T-helper 17 cell (primary cell): ENCODE data around the gene NUTM1. TPM values are rescaled to one million over a fixed set of nuclear protein-coding genes. Genes with fewer than 3 reads are reported as not detected.
A peak's percentile ranks its signal among the peaks of the same experiment; 100 is the strongest.

Experiments used
- ATAC-seq: fragments of 150-1000 bp; cut with Tn5 transposase; 2 replicates; pipeline ENCODE4 v1.10.0; 2021; ENCODE audit warnings: mild to moderate bottlenecking, moderate library complexity
- DNase-seq, 3 donors: peaks; one replicate each; pipeline versions ENCODE4 v3.0.0 to v3.0.0-alpha.2; 2020 to 2021
- H3K9me3 ChIP-seq: one replicate; pipeline ENCODE4 v1.7.0; 2013; ENCODE audit warnings: low read length, mild to moderate bottlenecking; ENCODE audit not compliant: control insufficient read depth, poor library complexity, severe bottlenecking
- H3K27ac Mint-ChIP-seq: one replicate; pipeline ENCODE4 v1.8.0; 2022; ENCODE audit warnings: mild to moderate bottlenecking, moderate library complexity, mixed read lengths
- H3K27me3 Mint-ChIP-seq: one replicate; pipeline ENCODE4 v1.8.0; 2022; ENCODE audit warnings: mixed read lengths
- H3K36me3 Mint-ChIP-seq: one replicate; pipeline ENCODE4 v1.8.0; 2022; ENCODE audit warnings: low read depth, mixed read lengths
- H3K4me1 Mint-ChIP-seq: one replicate; pipeline ENCODE4 v1.8.0; 2022; ENCODE audit warnings: mild to moderate bottlenecking, mixed read lengths
- H3K4me3 Mint-ChIP-seq: one replicate; pipeline ENCODE4 v1.8.0; 2022; ENCODE audit warnings: mild to moderate bottlenecking, moderate library complexity, mixed read lengths
- total RNA-seq, 4 donors: library from RNA in 2 of 4; stranded (reverse) in 2 of 4; gene quantifications; one replicate each; pipeline ENCODE4 v1.2.3 and lab custom pipeline; 2022 to 2026

The NUTM1 gene, protein sequence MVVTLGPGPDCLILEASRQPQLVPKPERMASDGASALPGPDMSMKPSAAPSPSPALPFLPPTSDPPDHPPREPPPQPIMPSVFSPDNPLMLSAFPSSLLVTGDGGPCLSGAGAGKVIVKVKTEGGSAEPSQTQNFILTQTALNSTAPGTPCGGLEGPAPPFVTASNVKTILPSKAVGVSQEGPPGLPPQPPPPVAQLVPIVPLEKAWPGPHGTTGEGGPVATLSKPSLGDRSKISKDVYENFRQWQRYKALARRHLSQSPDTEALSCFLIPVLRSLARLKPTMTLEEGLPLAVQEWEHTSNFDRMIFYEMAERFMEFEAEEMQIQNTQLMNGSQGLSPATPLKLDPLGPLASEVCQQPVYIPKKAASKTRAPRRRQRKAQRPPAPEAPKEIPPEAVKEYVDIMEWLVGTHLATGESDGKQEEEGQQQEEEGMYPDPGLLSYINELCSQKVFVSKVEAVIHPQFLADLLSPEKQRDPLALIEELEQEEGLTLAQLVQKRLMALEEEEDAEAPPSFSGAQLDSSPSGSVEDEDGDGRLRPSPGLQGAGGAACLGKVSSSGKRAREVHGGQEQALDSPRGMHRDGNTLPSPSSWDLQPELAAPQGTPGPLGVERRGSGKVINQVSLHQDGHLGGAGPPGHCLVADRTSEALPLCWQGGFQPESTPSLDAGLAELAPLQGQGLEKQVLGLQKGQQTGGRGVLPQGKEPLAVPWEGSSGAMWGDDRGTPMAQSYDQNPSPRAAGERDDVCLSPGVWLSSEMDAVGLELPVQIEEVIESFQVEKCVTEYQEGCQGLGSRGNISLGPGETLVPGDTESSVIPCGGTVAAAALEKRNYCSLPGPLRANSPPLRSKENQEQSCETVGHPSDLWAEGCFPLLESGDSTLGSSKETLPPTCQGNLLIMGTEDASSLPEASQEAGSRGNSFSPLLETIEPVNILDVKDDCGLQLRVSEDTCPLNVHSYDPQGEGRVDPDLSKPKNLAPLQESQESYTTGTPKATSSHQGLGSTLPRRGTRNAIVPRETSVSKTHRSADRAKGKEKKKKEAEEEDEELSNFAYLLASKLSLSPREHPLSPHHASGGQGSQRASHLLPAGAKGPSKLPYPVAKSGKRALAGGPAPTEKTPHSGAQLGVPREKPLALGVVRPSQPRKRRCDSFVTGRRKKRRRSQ
- total RNA-seq (not detected), total RNA-seq (lab: John Stamatoyannopoulos, UW) (0 reads per million in 2 donors)

DNA sequence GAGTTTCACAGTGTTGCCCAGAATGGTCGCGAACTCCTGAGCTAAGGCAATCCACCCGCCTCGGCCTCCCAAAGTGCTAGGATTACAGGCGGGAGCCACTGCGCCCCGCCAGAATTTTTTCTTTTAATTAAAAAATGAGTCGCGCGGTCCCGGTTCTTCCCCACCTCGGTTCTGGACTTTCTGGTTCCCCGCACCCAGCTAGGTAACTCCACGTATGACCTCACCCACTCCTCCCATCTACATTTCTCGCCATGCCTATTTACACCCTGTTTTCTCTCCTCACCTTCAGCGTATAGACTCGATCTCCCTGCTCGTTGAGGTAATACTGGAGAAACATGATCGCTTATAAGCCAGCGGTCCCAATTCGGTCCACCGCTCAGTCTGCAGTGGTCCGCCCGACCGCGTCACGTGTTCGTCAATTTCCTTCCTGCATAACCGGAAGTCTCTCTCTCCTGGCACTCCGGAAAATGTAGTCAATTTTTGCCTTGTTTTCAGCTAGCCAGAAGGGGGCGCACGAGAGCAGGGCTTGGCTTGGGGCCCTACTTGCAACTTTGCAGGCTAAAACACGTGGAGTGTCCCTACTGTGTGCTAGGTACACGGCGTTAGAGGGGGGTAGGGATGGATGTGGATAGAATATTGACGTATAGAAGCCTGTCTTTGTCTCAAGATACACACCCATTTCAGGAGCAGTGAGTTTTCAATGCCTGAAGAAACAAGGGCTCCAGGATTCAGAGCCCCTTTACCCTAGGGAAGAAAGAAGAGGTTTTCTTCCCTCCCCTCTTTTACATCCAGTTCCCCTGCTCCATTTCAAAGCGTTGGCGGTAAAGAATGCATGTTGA is at the start of gene NUTM1, which contains the start of gene NOP10:
NUTM1 (plus strand) TSS at position 579 of the 839 bp plus-strand sequence. CDS start 382 bp downstream, outside the sequence.
NOP10 (minus strand) TSS at position 400 of the 839 bp plus-strand sequence; CDS start at position 337, 63 bp downstream.
- H3K36me3 Mint-ChIP-seq = peaks cover 2% of the 10 kb centered on the region
- peak; percentile 90 for ATAC-seq
- peaks cover under 1% of the 10 kb centered on the region for H3K27me3 Mint-ChIP-seq
- H3K4me1 Mint-ChIP-seq = peaks cover 13% of the 10 kb centered on the region
- no peaks in the 10 kb centered on the region for H3K9me3 ChIP-seq
- DNase-seq = peak; percentile 85 to 94 (median 89)
- no peak within 1 kb of the TSS for H3K4me3 Mint-ChIP-seq
- H3K27ac Mint-ChIP-seq = peak within 1 kb of the TSS; percentile 14

DNA sequence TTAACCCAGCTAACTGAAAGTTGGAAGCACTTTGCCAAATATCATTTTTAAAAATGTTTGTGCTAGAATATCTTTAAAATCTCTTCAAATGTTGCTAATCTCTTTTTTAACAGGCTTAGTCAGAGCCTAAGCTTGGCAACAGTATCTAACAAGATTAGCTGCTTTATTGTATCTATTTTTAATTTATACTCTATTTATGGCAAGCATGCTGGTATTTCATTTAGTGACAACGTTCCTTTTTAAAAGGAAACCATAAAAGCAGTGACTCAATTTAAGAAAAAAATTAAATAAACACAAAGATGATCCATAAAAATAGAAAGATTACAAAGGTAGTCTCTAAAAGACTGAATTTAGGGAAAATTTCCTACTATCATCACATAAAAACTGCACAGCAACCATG is 46.1 kb upstream of the NUTM1 start:
- no peaks in the 10 kb centered on the region for H3K27me3 Mint-ChIP-seq
- H3K27ac Mint-ChIP-seq = peak overlapping the region; percentile 49
- H3K36me3 Mint-ChIP-seq = peaks cover 8% of the 10 kb centered on the region
- ATAC-seq (no peak), DNase-seq (no peak)
- peaks cover 23% of the 10 kb centered on the region for H3K4me1 Mint-ChIP-seq
- H3K4me3 Mint-ChIP-seq = no peak overlapping the region
- no peaks in the 10 kb centered on the region for H3K9me3 ChIP-seq

DNA sequence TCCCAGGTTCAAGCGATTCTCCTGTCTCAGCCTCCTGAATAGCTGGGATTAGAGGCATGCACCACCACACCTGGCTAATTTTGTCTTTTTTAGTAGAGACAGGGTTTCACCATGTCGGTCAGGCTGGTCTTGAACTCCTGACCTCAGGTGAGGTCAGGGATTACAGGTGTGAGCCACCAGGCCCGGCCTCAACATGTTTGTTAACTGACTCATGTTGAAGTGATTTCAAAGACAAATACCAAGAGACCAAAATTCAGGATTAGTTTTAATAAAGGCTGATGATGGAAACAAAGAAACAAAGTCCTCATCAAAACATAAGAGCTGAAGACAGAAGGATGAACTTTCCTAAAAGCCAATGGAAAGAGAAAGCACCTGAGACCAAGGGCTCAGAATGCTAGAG is 42.1 kb upstream of the NUTM1 start:
- Mint-ChIP-seq H3K4me3 (no peak overlapping the region), H3K27ac (no peak overlapping the region), H3K36me3 (peaks cover 7% of the 10 kb centered on the region), H3K27me3 (no peaks in the 10 kb centered on the region), H3K4me1 (peaks cover 29% of the 10 kb centered on the region)
- DNase-seq = no peak
- no peak for ATAC-seq
- no peaks in the 10 kb centered on the region for H3K9me3 ChIP-seq

DNA sequence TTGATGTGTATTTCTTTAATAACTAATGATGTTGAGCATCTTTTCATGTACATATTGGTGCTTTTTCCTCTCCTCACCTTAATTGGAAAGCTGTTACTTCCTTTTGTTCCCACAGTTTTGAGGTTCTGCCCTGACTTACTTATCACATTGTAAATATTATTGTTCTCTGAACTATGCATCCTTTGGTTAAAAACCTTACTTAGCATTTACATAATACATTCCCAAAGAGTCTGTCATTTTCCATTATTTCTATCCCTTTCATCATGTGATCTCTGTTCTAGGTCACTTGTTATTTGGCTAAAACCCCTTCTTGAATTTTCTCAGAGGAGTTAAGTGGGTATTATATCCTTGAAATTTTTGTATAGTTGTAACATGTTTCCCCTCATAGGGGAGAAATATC is 38.5 kb upstream of the NUTM1 start:
- DNase-seq = no peak
- H3K9me3 ChIP-seq = no peaks in the 10 kb centered on the region
- Mint-ChIP-seq H3K27me3 (no peaks in the 10 kb centered on the region), H3K36me3 (peaks cover 8% of the 10 kb centered on the region), H3K4me3 (no peak overlapping the region), H3K27ac (no peak overlapping the region), H3K4me1 (peaks cover 19% of the 10 kb centered on the region)
- no peak for ATAC-seq

DNA sequence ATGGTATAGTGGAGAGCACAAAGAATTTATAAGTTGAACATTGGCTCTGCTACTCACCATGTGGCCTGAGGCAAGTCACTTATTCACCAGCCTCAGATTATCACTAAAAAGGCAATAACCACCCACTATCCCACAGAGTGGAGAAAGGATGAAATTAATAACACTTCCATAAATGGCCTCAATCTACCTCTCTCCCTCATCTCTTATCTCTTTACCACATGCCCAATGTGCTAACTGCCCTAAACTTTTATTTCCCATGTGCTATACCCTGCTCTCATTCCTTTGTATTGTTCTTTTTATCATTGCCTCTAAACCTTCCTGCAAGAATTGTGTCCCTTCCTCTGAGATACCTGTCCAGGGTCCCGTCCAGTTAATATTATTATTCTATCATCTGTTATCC is 31.6 kb upstream of the NUTM1 start:
- DNase-seq = no peak
- Mint-ChIP-seq H3K27ac (no peak overlapping the region), H3K27me3 (no peaks in the 10 kb centered on the region), H3K36me3 (peaks cover 12% of the 10 kb centered on the region), H3K4me3 (no peak overlapping the region), H3K4me1 (peaks cover 9% of the 10 kb centered on the region)
- H3K9me3 ChIP-seq = no peaks in the 10 kb centered on the region
- no peak for ATAC-seq

DNA sequence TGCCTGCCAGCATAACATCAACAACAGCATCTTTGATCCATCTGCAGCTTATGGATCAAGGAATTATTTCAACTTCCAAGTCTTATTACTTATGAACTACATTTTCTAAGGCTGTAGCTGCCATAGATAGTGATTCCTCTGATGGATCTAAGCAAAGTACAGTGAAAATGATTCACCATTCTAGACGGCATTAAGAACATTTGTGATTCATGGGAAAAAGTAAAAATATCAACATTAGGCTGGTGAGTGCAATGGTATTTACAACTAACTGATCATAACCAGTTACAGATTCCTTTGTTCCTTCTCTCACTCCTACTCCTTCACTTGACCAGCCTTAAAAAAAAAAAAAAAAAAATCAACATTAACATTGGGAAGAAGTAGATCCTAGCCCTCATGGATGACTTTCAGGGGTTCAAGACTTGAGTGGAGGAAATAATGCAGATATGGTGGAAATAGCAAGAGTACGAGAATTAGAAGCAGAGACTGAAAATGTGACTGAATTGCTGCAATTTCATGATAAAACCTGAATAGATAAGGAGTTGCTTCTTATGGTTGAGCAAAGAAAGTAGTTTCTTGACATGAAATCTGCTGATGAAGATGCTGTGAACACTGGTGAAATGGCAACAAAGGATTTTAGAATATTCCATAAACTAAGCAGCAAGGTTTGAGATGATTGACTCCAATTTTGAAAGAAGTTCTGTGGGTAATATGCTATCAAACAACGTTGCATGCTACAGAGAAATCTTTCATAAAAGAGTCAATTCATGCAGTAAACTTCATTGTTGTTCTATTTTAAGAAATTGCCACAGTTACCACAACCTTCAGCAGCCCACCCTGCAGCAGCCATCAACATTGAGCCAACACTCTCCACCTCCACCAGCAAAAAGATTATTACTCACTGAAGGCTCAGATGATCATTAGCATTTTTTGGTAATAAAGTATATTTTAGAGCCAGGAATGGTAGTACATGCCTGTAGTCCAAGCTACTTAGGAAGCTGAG is 28.3 kb upstream of the NUTM1 start:
- no peak for DNase-seq
- Mint-ChIP-seq H3K36me3 (peaks cover 10% of the 10 kb centered on the region), H3K4me1 (peaks cover 18% of the 10 kb centered on the region), H3K4me3 (no peak overlapping the region), H3K27ac (peak overlapping the region; percentile 8), H3K27me3 (no peaks in the 10 kb centered on the region)
- no peak for ATAC-seq
- no peaks in the 10 kb centered on the region for H3K9me3 ChIP-seq

DNA sequence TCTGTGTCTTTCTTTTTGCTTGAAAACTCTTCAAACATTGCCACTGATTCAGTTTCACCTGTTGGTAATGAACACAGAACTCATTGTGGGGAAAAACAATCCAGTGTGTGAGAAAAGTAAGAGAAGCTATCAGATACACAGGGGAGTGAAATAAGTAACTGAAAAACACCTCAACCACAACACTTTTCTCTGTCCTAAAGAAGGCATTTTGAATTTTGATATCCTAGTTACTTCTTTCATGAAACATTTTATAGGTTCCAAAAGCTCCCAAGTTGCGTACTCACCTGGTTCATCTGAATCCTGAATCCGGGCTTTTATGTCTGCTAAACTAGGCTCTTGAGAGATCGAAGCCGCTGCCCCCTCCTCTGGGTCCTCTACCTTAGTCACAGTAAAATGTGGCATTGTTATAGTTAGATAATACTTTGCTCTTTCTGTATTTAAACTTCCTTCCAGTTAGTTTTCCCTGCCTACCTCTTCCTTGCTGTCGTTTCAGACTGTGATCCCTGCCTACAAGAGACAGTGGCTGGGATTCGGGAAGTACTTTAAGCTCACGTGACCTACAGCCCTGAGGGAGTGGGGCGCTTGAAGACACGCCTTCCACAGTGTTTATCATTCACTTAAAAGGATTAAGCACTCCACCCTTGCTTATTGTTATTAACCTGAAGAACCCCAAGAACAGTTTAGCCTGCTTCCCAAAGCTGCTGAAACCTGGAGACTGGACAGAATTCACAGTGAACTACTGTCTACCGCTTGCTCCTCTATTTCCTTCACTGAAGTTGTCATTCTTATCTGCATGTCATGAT is 24.6 kb upstream of the NUTM1 start:
- no peaks in the 10 kb centered on the region for H3K27me3 Mint-ChIP-seq
- peak in 1 of 3 donors; percentile 26 for DNase-seq
- no peaks in the 10 kb centered on the region for H3K9me3 ChIP-seq
- H3K4me3 Mint-ChIP-seq = peak overlapping the region; percentile 93
- peak overlapping the region; percentile 95 for H3K27ac Mint-ChIP-seq
- peaks cover 24% of the 10 kb centered on the region for H3K4me1 Mint-ChIP-seq
- peaks cover 6% of the 10 kb centered on the region for H3K36me3 Mint-ChIP-seq
- ATAC-seq = peak; percentile 83

DNA sequence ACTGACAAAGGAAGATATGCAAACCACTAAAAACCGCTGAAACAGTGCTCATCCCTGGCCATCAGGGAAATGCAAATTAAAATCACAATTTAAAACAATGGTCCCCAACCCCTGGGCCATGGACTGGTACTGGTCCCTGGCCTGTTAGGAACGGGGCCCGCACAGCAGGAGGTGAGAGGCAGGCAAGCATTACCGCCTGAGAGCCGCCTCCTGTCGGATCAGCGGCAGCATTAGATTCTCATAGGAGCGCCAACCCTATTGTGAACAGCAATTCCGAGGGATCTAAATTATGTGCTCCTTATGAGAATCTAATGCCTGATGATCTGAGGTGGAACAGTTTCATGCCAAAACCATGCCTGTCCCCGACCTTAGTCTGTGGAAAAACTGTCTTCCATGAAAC is 19.9 kb upstream of the NUTM1 start:
- peaks cover 18% of the 10 kb centered on the region for H3K4me1 Mint-ChIP-seq
- H3K36me3 Mint-ChIP-seq = peaks cover 2% of the 10 kb centered on the region
- no peak for DNase-seq
- H3K27ac Mint-ChIP-seq = no peak overlapping the region
- ATAC-seq = no peak
- no peaks in the 10 kb centered on the region for H3K27me3 Mint-ChIP-seq
- no peak overlapping the region for H3K4me3 Mint-ChIP-seq
- H3K9me3 ChIP-seq = no peaks in the 10 kb centered on the region

DNA sequence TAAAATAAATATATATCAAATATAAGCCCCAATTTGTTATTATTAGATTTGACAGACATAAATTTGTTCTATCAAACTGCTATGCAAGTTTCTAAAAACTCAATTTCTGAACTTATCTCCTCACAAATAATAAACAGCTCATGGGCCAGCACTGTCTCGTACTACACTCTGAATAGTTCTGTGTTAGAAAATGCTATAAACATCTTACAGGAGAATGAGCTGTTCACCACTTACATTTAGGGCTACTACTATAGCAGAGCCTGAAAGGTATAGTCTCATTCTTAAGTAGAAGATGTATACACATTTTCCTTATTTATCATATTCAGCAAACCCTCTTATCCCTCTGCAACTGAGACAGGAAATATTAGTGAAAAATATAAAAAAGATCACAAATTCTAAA is 18.2 kb upstream of the NUTM1 start:
- H3K4me3 Mint-ChIP-seq = no peak overlapping the region
- no peak overlapping the region for H3K27ac Mint-ChIP-seq
- H3K27me3 Mint-ChIP-seq = no peaks in the 10 kb centered on the region

DNA sequence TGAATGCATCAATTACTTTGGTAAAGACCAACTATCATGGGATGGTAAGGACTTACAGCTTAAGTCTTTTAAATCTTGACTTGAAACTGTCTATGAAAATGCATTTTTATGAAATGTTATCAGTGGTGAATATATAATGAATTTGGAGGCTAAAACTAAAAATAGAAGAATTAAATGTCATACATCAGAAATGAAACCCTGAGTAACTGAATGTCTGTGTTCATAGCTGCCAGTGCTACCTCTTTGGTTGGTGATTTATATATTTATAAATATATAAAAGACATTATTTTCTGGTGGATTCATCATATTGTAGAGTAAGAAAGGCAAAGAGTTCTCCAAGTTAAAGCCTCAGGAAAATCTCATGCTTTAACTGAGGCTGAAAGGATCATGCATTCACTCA is 17.7 kb upstream of the NUTM1 start:
- no peaks in the 10 kb centered on the region for H3K36me3 Mint-ChIP-seq
- no peaks in the 10 kb centered on the region for H3K27me3 Mint-ChIP-seq
- H3K4me3 Mint-ChIP-seq = no peak overlapping the region
- no peaks in the 10 kb centered on the region for H3K9me3 ChIP-seq
- DNase-seq (no peak), ATAC-seq (no peak)
- no peak overlapping the region for H3K27ac Mint-ChIP-seq
- H3K4me1 Mint-ChIP-seq = peaks cover 22% of the 10 kb centered on the region

More for the DNA sequence above, 18.2 kb upstream of the NUTM1 start:
- DNase-seq (no peak), ATAC-seq (no peak)
- no peaks in the 10 kb centered on the region for H3K9me3 ChIP-seq
- Mint-ChIP-seq H3K4me1 (peaks cover 21% of the 10 kb centered on the region), H3K36me3 (peaks cover 2% of the 10 kb centered on the region)

DNA sequence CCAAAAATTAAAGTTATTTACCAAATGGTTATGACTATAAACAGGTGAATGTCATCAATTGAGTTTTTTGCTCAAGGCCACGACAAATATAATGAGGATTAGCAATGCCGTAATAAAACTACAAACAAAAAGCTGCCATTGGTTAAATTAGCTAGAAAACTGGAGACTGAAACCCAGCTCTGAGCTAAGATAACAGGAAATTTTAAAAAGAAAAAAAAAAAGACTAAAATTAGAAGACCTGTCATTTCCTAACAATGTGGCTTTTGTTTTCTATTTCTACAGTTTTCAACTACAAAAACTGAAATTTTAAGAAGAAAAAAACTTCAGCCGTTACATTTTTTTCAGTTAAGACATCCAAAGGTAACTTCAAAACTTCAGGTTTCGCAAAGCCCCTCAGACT is 15.2 kb upstream of the NUTM1 start:
- no peak overlapping the region for H3K27ac Mint-ChIP-seq
- peaks cover 31% of the 10 kb centered on the region for H3K4me1 Mint-ChIP-seq
- no peaks in the 10 kb centered on the region for H3K9me3 ChIP-seq
- peaks cover 2% of the 10 kb centered on the region for H3K36me3 Mint-ChIP-seq
- no peaks in the 10 kb centered on the region for H3K27me3 Mint-ChIP-seq
- DNase-seq (no peak), ATAC-seq (no peak)
- peak overlapping the region; percentile 12 for H3K4me3 Mint-ChIP-seq
